Activated gamma-delta T cell treated with Interleukin-2 at 50 U/mL for 16 hours (primary cell): ENCODE measurements around the gene SETD7.

Experiments used
- DNase-seq: peaks from one replicate; pipeline ENCODE4 v3.0.0-alpha.2; 2020

Gene SETD7

DNA sequence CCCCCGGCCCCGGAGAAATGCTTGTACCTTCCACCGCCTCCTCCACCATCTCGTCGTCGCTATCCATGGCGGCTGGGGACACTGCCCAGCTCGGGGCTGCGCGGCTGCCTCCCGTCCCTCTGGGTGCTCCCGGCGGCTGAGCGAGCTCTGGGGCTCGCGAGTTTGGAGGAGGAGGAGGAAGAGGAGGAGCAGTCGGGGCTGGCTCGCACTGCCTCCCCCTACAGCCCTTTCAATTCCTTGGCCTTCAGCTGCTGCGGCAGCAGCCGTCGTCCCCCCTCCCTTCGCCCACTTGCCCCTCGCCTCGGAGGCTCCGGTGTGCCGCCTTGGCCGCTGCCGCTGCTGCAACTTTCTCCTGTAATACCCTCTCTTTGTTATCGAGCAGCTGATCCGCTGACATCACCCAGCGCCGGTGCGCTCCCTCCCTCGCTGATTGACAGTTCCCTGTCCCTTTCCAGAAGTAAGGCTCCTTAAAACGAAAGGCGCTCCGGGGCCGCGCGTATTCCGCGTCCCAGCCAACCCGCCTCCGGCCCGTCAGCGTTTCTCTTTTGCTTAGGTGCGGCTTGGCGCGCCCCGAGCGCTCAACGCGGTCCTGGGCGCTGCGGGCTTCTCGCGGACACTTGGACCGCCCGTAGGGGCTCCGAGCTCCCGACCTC, at the start of gene SETD7:
Gene SETD7 (minus strand): TSS at position 149 of the 653 bp plus-strand sequence. CDS start 82 bp downstream, at position 67.
- peak; percentile 26 for DNase-seq

DNA sequence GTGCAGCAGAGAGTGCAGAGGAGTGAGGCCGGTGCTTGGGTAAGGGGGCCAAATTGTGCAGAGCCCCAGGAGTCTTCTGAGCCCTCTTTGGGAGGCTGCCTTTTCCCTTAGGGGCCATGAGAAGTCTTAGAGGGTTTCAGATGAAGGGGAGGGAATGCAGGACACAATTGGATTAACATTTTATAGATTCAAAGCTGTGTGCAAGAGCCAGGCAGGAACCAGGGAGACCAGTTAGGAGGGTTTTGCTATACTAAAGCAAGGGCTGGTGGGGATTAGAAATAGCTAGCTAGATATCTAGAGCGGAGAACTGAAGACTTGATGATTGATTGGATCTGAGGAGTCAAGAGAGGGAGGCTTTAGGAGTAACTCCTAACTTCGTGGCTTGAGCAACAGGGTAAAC, 49.5 kb upstream of the SETD7 start:
- DNase-seq = no peak

- DNase-seq = peak; percentile 29
Observed at GRCh38 chr4:139603576-139604410, 47.8 kb upstream of the SETD7 start.

GRCh38 chr4:139602776-139603360, 46.8 kb upstream of the SETD7 start:
- no peak for DNase-seq

GRCh38 chr4:139600662-139601061, 44.6 kb upstream of the SETD7 start:
- DNase-seq = no peak

- DNase-seq = no peak
Observed at GRCh38 chr4:139599594-139600374, 43.8 kb upstream of the SETD7 start.

GRCh38 chr4:139599076-139599475, 43.1 kb upstream of the SETD7 start:
- no peak for DNase-seq

DNA sequence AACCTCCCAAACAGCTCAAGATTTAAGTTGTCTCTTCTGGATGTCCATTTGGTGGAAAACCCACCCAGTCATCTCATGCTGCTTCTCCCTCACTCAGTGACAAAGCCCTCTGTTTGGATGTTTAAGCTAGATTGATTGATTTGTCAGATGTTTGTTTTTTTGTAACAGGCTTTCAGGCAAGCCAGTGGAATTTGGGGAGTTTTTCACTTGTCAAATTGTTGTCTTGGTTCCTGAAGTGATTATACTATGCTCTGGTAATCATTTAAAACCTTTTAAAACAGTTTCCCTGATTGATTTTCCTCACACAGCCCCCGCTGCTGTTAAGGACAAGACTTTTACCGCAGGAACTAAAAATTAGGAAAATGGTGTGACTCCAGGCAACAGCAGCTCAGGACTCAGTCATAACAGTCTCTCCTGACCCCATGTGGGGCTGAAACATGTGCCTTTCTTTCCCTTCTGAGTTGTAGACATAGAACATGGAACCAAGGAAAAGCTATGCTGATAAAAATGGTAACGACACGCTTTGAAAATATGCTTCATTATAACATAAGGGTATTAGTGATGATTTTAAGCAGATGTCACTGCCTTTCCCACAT, 40.8 kb upstream of the SETD7 start:
- no peak for DNase-seq

GRCh38 chr4:139596034-139596683, 40.1 kb upstream of the SETD7 start:
- DNase-seq = no peak

GRCh38 chr4:139594591-139595185, 38.7 kb upstream of the SETD7 start:
- no peak for DNase-seq

GRCh38 chr4:139593091-139593564, 37.1 kb upstream of the SETD7 start:
- DNase-seq = no peak

GRCh38 chr4:139589336-139590018, 33.5 kb upstream of the SETD7 start:
- no peak for DNase-seq

GRCh38 chr4:139587446-139587845, 31.4 kb upstream of the SETD7 start:
- DNase-seq = no peak

DNA sequence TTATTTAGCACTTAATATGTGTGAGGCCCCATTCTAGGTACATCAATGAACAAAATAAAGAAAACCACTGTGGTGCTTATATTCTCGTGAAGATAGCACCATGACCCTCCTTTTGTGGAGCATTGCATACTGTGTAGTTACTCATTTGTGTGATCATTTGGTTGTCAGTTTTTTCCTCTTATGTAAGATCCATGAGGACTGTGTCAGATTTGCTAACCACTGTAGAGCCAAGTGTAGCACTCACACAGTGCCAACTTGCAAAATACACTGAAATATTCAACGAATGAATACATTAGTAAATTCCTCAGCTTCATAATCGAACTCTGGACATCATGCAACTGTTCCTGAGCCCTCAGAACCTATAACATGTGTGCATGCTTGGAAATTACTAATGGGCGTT, 29.5 kb upstream of the SETD7 start:
- no peak for DNase-seq

GRCh38 chr4:139584784-139585183, 28.8 kb upstream of the SETD7 start:
- no peak for DNase-seq

DNA sequence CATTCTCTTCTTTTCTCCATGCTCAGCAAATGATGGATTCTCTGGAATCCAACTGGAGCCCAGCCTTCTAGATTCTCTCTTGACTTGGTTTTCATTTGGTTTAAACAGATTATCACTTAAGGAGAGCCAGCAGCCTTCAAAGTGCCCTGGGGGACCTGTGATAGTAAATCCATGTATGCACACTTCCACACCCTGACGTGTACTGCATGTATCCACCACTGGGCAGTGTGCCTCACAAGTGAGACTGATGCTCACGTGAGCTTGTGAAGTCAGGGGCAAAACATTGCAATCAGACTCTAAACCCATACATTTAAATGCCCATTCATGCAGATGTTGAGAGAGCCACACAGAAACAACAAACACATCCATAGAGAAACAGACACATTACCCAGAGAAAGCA, 28.0 kb upstream of the SETD7 start:
- DNase-seq = no peak

DNA sequence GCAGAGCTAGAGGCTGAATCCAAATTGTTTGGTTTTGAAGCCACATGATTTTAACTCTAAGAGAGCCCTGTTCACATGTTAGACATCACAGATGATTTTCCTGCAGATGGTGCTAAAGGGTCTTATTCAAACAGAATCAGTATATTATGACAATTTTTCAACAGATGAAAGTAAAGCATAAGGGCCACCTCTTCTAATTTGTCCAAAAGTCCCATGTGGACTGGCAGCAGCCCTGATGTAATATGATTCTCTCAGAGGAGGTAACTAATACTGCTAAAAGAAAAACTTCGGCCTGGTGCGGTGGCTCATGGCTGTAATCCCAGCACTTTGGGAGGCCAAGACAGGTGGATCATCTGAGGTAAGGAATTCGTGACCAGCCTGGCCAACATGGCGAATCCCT, 26.0 kb upstream of the SETD7 start:
- no peak for DNase-seq

GRCh38 chr4:139581096-139581495, 25.1 kb upstream of the SETD7 start:
- no peak for DNase-seq

DNA sequence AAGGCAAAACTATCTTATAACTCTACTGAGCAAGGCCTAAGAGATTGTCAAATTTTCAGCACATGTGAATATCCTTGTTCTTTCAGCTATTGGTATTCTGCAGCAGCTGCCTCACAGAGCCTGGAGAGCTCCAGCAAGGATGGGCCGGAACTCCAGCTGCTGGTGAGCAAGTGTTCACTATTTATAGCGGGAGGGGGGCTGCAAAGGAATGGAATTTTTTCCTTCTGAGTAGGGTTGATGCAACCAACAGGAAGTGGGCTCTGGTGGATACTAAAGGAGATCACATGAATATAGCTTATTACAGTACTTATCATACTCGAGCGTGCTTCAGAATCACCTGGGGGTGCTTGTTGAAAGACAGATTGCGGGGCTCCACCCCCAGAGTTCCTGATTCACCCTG, 20.2 kb upstream of the SETD7 start:
- no peak for DNase-seq

DNA sequence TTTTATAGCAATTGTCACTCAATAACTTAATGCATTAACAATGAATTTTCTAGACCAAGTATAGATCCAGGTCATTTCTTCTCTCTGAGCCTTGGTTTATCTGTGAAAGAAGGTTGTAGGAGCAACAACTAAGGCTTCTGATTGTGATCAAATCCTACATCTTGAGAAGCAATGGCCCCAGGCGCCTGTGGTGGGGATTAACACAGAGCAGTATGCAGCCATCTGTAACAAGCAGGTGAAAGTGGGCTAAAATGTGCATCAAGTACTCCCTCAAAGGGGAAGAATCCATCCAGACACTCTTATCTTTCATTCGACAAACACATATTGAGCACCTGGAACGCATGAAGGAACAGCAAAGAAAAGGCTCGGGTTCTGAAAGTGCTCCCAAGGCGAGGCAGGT, 19.1 kb upstream of the SETD7 start:
- no peak for DNase-seq

DNA sequence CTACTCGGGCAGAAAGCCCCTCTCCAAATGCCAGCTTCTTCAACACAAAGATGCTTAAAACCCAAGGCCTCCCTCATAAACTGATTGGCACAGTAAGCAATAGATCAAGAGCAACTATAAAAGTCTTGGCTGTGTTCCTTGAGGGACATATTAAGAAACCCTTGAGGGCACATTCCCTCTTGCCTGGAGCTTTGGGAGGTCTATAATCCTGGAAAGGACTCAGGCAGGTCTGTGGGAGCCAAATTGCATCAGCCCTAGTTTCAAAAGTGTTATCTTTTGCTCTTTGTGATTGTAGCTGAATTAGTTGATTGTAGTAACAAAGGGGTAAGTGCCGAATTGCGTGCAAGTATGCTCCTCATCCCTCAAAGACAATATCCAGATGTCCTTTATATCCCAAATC, 18.6 kb upstream of the SETD7 start:
- DNase-seq = no peak
